SK-N-MC (cell line): ENCODE results near the gene SNX9.

Source experiments
- EZH2 ChIP-seq: fragments of 200-600 bp; sonication (generic); IDR thresholded peaks from one replicate; pipeline ENCODE4 v1.6.1; 2017; ENCODE audit warnings: antibody characterized with exemption
- FOXP2 ChIP-seq: optimal IDR thresholded peaks from 2 replicates; pipeline ENCODE3; 2011; ENCODE audit warnings: mild to moderate bottlenecking, moderate library complexity; ENCODE audit not compliant: insufficient read depth; ENCODE audit errors: extremely low read length, control extremely low read depth
- POLR2AphosphoS5 ChIP-seq: IDR thresholded peaks from 2 replicates; pipeline ENCODE4 v1.6.1; 2012; ENCODE audit warnings: mild to moderate bottlenecking, low read depth, low read length, borderline replicate concordance

DNA sequence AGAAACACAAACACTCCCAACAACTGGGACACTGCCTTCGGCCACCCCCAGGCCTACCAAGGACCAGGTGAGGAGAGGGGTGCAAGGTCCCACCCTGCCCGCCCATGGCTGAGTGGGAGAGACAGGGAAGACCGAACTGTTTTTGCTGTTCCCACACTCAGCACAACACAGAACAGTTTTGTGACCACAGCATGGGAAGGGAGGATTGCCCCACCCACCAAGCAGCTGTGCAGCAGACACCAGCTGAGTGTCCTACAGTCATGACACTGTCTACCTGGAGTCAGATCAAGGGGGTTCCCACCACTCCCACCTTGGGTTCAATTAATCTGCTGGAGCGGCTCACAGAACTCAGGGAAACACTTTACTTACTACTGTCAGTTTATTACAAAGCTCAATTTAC is 73.9 kb downstream of the SNX9 start:
- no peak for TF ChIP-seq EZH2
- TF ChIP-seq POLR2AphosphoS5: no peak
- no peak for TF ChIP-seq FOXP2
